GM18520 (cell line): ENCODE data around the gene PVR.
"Not testable (repeated sequence)": the region's sequence is repeated elsewhere in the genome, so short reads cannot be mapped to it uniquely, and the experiment has no call there.

ENCODE experiments used
- ATAC-seq: cut with Tn5 transposase; IDR thresholded peaks from one replicate; pipeline ENCODE4 v1.9.1; 2021; ENCODE audit not compliant: unreplicated experiment

Gene PVR, protein sequence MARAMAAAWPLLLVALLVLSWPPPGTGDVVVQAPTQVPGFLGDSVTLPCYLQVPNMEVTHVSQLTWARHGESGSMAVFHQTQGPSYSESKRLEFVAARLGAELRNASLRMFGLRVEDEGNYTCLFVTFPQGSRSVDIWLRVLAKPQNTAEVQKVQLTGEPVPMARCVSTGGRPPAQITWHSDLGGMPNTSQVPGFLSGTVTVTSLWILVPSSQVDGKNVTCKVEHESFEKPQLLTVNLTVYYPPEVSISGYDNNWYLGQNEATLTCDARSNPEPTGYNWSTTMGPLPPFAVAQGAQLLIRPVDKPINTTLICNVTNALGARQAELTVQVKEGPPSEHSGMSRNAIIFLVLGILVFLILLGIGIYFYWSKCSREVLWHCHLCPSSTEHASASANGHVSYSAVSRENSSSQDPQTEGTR

DNA sequence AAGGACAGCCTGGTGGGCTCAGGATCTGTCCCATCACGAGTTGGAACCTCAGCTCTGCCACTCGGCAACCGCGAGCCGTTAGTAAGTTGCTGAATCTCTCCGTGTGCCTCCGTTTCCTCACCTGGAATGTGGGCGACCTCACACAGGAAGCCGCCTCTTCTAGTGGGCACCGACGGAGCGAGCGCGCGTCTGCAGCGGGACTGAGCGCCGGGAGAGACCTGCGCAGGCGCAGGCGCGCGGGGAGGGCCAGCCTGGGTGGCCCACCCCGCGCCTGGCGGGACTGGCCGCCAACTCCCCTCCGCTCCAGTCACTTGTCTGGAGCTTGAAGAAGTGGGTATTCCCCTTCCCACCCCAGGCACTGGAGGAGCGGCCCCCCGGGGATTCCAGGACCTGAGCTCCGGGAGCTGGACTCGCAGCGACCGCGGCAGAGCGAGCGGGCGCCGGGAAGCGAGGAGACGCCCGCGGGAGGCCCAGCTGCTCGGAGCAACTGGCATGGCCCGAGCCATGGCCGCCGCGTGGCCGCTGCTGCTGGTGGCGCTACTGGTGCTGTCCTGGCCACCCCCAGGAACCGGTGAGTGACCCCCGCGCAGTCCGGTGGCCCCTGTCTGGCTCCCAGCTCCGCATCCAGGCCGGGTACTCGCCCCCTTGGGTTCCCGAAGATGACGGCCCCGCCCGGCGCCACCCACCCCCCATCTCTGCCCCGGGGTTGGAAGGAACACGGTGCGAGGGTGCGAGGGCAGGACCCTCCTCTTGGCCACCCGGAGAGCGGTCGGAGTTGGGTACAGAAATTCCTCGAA is at the start of gene PVR:
PVR (plus strand) TSS at position 306 of the 797 bp plus-strand sequence; CDS start at position 493, 187 bp downstream.
- no peak for ATAC-seq

DNA sequence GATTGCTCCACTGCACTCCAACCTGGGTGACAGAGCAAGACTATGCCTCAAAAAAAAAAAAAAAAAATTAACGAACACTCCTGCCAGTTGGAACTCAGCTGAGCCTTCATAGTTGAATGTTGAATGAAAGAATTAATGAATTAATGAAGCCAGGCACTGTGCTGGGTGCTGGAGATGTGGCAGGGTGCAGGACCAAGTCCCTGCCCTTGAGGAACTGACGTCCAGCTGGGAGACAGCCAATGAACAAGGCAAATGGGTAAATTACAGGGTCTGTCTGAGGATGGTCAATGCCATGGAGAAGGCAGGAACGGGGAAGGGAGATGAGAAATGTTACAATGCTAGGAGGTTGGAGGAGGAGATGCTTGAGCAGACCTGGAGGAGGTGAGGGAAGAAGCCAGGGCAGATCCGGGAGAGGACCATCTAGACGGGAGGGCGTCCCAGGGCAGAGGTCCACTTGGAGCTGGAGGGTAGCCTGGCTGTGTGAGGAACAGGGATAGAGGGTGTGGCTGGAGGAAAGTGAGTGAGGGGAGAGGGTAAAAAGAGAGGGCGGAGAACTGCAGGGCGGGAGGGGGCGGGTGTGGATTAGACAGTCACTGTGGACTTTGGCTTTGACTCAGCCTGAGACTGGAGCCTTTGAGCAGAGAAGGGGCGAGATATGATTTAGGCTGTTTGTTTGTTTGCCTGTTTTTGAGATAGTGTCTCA is 47.1 kb upstream of the PVR start:
- ATAC-seq = no peak

DNA sequence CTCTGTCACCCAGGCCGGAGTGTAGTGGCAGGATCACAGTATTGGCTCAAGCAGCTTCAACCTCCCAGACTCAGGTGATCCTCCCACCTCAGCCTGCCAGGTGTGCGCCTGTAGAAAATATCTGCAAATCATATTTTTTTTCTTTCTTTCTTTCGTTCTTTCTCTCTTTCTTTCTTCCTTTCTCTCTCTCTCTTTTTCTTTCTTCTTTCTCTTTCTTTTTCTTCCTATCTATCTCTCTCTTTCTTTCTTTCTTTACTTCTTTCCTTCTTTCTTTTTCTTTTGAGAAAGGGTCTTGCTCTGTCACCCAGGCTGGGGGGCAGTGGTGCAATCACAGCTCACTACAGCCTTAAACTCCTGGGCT is 46.6 kb upstream of the PVR start:
- ATAC-seq = no peak

DNA sequence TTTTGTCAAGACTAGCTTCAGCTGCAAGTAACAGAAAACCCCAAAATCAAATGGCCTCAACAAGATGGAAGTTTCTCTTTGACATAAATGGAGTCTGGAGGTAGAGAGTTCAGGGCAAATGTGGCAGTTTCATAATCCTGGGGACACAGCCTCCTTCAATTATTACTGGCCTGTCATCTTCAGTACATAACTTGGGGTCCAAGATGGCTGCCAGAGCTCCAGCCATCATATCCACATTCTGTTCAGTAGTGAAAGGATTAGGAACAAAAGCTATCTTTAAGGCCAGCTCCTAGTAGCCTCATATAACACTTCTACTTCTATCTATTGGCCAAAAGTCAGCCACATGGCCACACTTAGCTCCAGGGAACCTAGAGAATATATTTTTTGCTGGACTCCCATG is 45.4 kb upstream of the PVR start:
- no peak for ATAC-seq

DNA sequence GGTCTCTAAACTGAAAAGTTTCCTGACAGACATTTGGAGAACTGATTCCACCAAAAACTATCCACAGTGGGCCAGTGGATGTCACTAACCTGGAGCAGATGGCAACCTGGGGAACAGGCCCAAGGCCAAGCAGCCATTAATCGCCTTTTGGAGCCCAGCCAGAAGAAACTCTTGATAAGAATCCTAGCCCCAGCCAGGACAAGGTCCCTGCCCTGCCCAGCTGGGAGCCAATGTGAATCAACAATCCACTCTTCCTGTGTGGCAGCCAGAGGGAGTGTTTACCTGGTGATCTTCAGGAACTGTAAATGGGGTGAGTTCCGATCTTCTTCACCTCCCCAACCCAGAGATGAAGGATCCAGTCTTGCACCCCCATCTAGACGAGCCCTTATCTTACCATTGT is 44.8 kb upstream of the PVR start:
- no peak for ATAC-seq

DNA sequence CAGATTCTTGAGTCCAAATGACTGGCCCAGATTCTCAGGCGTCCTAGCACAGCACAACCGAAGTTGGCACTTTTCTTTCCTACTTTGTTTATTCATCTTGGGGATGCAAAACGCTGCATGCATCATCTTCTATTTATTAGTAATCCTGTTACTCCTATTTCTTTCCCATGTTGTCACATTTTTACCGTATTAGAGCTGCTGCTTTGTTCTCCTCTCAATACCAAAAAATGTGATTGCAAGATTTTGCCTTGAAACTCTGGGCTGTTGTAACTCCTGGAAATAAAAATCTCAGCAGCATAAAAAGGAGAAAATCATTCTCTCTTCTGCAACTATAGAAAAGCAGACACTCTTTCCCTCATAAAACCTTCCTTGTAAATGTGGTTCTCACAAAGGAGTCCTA is 43.2 kb upstream of the PVR start:
- no peak for ATAC-seq

DNA sequence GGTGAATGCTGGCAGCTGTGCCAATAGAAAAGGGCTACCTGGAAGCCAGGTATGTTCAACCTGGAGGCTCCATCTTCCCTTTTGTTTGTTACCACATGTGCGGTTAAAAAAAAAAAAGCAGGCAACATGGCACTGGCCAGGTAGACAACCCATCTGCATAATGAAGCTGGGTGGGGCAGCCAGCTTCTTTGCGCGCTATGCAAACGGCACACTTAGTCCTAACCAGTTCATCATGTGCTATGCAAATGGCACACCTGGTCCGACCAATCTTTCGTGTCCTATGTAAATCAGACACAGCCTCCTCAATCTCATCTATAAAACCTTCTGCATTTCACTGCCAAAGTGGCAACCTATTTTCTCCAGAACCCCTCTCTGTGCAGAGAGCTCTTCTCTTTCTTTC is 41.6 kb upstream of the PVR start:
- no peak for ATAC-seq

DNA sequence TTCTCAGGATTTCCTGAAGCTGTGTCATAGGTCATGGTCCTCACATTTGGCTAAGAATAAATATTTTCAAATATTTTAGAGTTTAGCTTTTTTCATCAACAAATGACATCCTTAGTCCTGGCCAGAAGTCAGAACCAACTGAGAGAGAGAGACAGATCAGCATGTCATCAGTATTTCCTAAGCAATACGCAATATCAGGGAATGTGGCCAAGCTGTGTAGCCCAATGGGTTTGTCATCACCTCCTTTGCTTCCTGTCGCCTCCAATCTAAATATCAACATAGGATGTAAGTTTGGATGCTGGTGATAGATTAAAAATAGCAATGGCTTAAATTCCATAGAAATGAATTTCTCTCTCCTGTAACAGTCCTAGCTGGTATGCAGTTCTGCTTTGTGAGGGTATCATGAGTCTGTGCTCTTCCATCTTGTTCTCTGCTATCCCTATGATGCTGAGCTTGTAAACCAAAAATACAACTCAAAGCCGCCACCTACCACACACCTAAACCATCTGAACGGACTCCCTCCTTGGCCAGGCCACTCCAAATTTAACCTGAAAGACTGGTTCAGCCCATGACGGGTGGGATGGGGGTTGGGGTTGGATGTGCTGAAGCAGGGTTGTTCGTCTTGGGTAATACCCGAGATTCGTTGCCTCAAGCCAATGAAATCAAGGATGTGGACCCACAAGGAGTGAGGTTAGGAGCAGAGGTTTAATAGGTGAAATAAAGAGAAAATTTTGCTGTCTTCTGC is 40.3 kb upstream of the PVR start:
- no peak for ATAC-seq

DNA sequence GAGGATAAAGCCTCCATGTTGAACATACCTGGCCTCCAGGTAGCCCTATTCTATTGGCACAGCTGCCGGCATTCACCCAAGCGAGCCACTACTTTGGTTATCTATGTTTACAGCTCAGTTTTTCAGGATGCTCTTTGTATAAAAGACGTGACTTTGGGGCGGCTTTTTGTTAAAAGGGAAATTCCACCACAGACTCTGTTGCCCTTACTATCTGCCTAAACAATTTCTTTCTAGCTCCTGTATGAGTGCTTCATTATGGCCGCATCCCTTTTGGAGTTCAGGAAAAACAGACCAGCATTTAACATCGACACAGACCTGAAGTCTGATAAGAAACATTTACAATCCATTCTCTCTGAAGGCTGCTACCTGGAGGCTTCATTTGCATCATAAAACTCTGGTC is 39.5 kb upstream of the PVR start:
- ATAC-seq = no peak

DNA sequence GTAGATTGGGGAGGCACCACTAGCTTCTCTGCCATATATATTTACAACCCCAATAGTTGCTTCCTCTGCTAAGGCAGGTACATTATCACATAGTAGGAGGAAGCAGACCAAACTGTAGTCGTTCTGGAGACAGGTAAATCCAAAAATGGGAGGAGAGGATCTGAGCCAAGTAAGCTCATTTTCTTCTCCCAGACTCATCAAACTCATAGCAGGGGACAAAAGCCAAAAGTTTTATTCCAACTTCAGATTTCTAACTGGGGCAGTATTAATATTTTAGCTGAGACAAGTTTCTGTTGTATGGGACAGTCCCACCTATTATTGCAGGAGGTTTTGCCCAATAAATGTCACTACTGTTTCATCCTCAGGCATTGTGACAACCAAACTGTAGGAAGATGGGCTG is 38.2 kb upstream of the PVR start:
- ATAC-seq = no peak

DNA sequence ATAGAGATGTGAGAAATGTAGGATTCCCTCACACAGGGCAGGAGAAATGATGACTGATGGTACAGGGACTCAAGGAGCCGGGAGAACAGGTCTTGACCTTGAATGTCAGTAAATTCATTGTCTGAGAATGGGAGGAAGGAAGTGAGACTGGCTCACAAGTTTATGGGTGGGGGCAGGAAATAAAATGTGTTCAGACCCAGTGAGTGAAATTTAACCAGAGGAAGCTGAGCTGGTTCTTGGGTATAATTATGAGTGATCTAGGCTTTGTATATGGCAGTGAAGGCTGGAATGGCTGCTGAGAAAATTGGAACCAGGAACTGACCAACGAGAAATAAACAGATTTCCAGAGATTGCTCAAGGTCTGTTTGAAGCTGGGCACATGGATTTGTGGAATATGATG is 36.7 kb upstream of the PVR start:
- no peak for ATAC-seq

DNA sequence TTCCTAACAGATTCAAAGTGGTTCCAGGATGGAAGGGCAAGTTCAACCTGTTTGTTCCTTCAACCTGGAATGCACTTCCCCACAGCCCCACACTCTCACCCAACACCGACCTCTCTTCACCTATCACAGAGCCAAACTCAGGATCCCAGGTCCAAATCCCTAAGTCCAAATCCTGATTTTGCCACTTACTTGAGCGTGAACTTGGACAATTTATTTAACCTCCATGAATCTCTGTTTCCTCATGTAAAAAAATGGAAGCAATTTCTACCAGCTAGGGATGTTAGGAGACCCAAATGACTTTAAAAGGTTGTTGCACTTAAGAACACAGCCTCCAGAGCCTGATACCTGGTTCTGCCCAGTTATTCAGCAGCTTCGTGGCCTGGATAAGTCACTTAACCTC is 35.8 kb upstream of the PVR start:
- no peak for ATAC-seq

DNA sequence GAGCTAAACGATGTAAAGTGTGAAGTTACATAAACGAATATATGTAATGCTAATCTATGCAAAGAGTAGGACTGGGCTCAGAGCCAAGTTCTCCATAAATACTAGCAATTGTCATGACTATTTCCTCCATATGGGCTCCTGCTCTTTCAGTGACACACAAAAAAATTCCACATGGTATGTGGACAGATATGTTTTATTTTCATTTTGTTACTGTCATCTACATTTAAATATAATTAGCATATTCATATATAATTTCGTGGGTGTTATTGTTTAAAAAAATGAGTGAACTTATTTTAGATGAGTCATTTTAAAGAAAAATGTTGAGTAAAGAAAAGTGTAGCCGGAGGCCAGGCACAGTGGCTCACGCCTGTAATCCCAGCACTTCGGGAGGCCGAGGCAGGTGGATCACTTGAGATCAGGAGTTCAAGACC is 35.3 kb upstream of the PVR start:
- no peak for ATAC-seq

DNA sequence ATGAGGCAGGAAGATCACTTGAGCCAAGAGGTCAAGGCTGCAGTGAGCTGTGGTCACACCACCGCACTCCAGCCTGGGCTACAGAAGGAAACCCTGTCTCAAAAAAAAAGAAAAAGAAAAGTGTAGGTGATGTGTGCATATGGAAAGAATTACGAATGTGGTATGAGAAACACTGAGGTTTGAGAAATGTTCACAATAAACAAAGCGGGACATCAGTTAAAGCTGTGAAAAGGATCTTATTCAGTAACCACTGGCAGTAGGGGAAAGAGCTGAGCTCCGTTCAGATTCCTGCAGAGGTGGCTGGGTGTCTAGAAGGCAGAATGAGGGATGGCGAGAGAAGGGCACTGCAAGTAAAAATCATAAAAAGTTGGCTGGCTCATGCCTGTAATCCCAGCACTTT is 34.5 kb upstream of the PVR start:
- ATAC-seq = no peak

DNA sequence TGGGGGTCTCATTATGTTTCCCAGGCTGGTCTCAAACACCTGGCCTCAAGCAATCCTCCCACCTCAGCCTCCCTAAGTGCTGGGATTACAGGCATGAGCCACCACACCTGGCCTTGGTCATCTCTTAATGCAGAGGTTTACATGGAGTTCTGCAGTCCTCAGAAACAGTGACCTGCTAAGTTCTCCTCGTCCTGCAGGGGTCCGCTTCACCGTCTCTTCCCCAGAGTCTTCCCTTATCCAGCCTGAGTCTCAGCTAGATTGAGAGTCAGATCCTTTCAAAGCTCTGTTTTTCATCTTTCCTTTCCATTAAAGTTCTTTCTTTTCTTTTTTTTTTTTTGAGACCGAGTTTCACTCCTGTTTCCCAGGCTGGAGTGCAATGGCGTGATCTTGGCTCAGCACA is 33.2 kb upstream of the PVR start:
- ATAC-seq = not testable (repeated sequence)

DNA sequence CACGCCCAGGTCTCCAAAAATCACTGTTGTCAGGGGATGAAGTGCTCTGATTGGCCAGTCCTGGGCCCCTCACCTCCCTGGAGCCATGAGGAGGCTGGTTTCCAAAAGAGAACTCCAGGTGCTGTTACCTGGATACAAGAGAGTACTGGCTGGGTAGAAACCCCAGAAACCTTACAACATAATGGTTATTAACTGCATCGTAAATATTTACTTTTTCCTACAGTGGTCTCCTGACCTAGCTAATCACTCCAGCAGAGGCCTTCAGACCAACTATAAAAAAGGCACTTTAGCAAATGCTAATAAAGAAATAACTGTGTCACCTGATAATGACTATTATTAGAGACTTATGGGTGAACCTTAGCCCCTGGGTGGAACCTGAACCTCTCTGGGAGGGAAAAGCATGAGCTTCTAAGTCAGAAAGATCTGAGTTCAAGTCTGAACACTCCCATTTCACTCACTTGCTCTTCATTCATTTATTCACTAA is 31.9 kb upstream of the PVR start:
- no peak for ATAC-seq

DNA sequence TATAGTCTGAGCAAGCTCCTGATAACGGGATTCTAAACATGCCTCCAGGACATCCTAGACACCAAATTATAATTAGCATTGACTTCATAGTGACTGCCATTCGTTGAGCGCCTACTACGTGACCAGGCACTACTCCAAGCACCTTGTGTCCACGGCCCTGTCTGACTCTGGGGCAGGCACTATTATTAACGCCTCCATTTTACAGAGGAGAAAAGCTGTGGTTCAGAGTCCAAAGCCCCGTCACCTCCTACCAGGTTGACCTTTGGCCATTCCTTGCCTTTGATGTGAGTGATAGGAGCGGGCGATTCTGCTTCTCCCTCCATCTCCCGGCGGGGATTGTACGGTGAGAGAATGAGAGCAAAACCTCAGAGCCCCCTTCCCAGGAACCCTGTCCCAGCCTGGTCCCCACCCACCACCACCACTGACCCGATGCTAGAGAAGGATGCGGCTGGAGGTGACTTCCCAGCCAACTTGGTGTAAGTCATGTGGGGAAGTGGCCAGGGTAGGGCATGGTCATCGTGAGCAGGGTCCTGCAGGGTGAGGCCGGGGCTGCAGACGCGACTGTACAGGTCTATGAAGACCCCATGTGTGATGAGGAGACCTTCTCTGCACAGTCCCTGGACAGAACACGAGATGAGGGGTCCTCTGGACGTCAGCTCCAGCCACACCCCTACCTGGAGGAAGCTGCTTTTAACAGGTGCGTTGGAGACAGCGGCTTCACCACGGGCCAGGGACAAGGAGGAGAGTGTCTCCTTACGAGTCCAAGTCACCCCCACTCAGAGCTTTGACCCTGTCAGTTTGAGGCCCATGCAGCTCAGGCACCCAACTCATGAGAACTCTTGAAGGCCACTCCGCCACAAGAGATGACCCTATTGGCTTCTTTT is 30.2 kb upstream of the PVR start, which contains the start of gene IGSF23:
IGSF23 (plus strand) TSS at position 269 of the 884 bp plus-strand sequence; CDS start at position 352, 83 bp downstream.
- no peak for ATAC-seq

DNA sequence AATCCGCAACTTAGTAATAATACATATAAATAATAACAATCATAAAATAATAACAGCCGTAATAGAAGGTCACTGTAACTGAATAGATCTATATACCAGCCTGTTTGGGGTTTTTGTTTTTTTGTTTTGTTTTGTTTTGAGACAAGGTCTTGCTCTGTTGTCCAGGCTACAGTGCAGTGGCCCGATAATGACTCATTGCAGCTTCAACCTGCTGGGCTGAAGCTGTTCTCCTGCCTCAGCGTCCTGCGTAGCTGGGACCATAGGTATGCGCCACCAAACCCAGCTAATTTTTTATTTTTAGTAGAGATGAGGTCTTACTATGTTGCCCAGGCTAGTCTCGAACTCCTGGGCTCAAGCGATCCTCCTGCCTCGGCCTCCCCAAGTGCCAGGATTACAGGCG is 29.4 kb upstream of the PVR start:
- no peak for ATAC-seq

DNA sequence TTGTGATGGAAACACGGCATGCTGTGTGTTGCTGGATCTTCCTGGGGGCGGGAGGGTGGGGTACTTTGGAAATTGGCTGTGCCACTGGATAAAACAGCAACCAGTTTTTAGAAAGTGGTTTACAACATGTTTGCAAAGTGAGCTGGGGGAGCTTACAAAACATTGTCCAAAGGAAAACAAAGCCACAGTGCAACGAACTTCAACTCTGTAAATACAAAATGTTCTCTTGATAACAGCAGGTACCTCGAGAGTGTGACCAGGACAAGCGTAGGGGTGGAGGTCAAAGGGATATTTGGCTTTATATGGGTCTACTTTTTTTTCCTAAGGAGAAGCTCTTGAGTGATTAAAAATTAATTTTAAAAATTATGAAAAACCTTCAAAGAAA is 27.9 kb upstream of the PVR start:
- no peak for ATAC-seq
